ENCODE data around the gene AMPD3.

Gene AMPD3

DNA sequence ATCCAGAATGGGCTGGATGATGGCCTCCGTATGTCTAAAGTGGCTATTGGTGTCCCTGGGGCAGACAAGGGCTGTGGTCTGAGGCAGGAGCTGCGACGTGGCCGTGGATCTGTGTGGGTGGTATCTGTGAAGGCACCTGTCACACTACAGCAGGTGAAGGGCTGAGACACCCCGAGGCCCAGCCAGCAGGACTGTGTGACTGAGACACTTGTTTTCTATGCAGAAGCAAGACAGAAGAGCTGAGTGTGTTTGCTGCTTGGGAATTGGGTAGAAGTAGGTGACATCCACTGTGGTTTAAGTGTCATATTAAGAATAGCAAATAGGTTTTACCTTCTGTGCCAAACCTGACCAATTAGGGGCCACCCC lies 35.0 kb downstream of the AMPD3 start:
- no peak for TF ChIP-seq RAD21 (IDR thresholded peaks at IDR 0.05; ENCODE audit: low read depth)
- no peak for TF ChIP-seq ZBTB7A (IDR thresholded peaks at IDR 0.05; ENCODE audit: low read depth)
- TF ChIP-seq TCF12 (IDR thresholded peaks at IDR 0.05; ENCODE audit: low read depth): no peak
- no peak for TF ChIP-seq EGR1 (IDR thresholded peaks at IDR 0.05)
- TF ChIP-seq, protein P1, sequence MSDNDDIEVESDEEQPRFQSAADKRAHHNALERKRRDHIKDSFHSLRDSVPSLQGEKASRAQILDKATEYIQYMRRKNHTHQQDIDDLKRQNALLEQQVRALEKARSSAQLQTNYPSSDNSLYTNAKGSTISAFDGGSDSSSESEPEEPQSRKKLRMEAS (IDR thresholded peaks at IDR 0.05): no peak
- no peak for TF ChIP-seq CREB1 (IDR thresholded peaks at IDR 0.05; ENCODE audit: low read depth)
- TF ChIP-seq TAF1 (IDR thresholded peaks at IDR 0.05; ENCODE audit: low read depth): no peak
- TF ChIP-seq YY1 (IDR thresholded peaks at IDR 0.05; ENCODE audit: low read depth): no peak
- TF ChIP-seq, protein P2, sequence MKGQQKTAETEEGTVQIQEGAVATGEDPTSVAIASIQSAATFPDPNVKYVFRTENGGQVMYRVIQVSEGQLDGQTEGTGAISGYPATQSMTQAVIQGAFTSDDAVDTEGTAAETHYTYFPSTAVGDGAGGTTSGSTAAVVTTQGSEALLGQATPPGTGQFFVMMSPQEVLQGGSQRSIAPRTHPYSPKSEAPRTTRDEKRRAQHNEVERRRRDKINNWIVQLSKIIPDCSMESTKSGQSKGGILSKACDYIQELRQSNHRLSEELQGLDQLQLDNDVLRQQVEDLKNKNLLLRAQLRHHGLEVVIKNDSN (IDR thresholded peaks at IDR 0.05): no peak
- TF ChIP-seq, protein P3, sequence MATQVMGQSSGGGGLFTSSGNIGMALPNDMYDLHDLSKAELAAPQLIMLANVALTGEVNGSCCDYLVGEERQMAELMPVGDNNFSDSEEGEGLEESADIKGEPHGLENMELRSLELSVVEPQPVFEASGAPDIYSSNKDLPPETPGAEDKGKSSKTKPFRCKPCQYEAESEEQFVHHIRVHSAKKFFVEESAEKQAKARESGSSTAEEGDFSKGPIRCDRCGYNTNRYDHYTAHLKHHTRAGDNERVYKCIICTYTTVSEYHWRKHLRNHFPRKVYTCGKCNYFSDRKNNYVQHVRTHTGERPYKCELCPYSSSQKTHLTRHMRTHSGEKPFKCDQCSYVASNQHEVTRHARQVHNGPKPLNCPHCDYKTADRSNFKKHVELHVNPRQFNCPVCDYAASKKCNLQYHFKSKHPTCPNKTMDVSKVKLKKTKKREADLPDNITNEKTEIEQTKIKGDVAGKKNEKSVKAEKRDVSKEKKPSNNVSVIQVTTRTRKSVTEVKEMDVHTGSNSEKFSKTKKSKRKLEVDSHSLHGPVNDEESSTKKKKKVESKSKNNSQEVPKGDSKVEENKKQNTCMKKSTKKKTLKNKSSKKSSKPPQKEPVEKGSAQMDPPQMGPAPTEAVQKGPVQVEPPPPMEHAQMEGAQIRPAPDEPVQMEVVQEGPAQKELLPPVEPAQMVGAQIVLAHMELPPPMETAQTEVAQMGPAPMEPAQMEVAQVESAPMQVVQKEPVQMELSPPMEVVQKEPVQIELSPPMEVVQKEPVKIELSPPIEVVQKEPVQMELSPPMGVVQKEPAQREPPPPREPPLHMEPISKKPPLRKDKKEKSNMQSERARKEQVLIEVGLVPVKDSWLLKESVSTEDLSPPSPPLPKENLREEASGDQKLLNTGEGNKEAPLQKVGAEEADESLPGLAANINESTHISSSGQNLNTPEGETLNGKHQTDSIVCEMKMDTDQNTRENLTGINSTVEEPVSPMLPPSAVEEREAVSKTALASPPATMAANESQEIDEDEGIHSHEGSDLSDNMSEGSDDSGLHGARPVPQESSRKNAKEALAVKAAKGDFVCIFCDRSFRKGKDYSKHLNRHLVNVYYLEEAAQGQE (IDR thresholded peaks at IDR 0.05; ENCODE audit: low read depth): no peak
- no peak for TF ChIP-seq TEAD4 (IDR thresholded peaks at IDR 0.05)
- no peak for TF ChIP-seq CEBPB (IDR thresholded peaks at IDR 0.05)
- no peak for TF ChIP-seq NFIC (IDR thresholded peaks at IDR 0.05)
- TF ChIP-seq FOXM1 (IDR thresholded peaks at IDR 0.05; ENCODE audit: borderline replicate concordance, low read depth): no peak

DNA sequence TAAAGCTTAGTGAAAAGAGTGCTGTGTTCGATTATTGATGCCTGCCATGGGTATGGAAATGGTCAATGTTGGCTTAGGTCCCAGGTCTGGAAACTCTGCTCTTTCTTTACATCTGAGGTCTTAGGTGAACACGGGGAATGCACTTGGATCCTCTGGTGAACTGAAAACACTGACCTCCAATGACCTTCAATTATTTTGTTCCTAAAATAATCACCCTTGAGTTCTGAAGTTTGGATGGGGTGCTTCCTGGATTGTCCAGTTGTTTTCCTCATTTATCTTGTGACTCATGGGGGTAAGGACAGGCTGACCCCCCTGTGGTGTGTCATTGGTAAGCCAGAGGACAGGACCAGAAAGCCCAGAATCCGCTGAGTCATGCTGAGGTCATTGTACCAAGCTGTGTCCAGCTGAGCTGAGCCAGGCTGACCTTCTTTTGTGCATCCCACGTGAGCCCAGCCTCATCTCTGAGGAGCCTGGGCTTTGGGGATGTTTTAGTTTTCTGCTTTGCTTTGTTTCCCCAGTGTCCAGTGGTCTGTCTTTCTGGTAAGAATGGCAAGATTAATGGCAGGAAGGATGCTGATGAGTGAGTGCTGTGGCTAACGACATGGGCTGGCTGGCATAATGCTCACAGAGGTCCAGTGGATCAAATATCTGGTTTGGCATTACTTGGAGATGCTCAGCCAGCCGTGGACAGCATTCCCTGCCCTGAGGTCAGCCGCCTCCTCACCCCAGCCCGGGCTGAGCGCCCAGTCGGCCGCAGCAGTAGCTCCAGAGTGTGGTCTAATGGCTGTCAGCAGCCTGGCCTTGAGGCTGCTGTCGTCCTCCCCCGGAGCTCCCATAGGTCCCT lies 35.6 kb downstream of the AMPD3 start:
- TF ChIP-seq TCF12 (IDR thresholded peaks at IDR 0.05; ENCODE audit: low read depth): peak; percentile 88
- peak; percentile 58 for TF ChIP-seq TEAD4 (IDR thresholded peaks at IDR 0.05)
- peak; percentile 85 for TF ChIP-seq EP300 (IDR thresholded peaks at IDR 0.05; ENCODE audit: borderline replicate concordance)
- TF ChIP-seq RAD21 (IDR thresholded peaks at IDR 0.05; ENCODE audit: low read depth): no peak
- TF ChIP-seq CREB1 (IDR thresholded peaks at IDR 0.05; ENCODE audit: low read depth): 0 out of 2 replicates have a peak, but pooled peaks have one; percentile 46
- TF ChIP-seq FOXM1 (IDR thresholded peaks at IDR 0.05; ENCODE audit: borderline replicate concordance, low read depth): peak; percentile 81; the same call in 1 of the 2 replicates
- TF ChIP-seq ZBTB7A (IDR thresholded peaks at IDR 0.05; ENCODE audit: low read depth): no peak
- TF ChIP-seq, protein P2 (IDR thresholded peaks at IDR 0.05): peak; percentile 79
- TF ChIP-seq, protein P3 (IDR thresholded peaks at IDR 0.05; ENCODE audit: low read depth): no peak
- no peak for TF ChIP-seq TAF1 (IDR thresholded peaks at IDR 0.05; ENCODE audit: low read depth)
- TF ChIP-seq, protein P1 (IDR thresholded peaks at IDR 0.05): no peak; the same call in 1 of the 2 replicates
- TF ChIP-seq YY1 (IDR thresholded peaks at IDR 0.05; ENCODE audit: low read depth): peak; percentile 60
- peak; percentile 59 for TF ChIP-seq EGR1 (IDR thresholded peaks at IDR 0.05)
- TF ChIP-seq NFIC (IDR thresholded peaks at IDR 0.05): peak; percentile 70
- no peak for TF ChIP-seq CEBPB (IDR thresholded peaks at IDR 0.05)

DNA sequence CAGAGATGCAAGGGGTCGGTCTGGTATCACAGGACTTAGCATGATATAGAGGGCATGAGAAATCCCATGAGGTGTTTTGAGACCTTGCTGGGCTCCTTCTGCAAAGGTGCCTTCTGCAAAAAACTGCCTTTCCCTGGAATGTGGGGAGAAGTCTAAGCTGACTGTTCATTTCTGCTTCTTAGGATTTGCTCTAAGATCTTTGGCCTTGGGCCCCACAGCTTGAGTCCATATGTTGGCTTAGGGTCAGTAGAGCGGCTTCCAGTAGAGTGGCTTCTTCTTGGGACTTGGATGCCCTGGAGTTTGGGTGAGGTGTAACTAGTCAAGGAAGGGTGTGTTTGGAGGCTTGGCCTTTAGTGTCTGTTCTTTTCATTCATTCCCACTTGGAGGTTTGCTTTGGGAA lies 37.0 kb downstream of the AMPD3 start:
- TF ChIP-seq FOXM1 (IDR thresholded peaks at IDR 0.05; ENCODE audit: borderline replicate concordance, low read depth): no peak

DNA sequence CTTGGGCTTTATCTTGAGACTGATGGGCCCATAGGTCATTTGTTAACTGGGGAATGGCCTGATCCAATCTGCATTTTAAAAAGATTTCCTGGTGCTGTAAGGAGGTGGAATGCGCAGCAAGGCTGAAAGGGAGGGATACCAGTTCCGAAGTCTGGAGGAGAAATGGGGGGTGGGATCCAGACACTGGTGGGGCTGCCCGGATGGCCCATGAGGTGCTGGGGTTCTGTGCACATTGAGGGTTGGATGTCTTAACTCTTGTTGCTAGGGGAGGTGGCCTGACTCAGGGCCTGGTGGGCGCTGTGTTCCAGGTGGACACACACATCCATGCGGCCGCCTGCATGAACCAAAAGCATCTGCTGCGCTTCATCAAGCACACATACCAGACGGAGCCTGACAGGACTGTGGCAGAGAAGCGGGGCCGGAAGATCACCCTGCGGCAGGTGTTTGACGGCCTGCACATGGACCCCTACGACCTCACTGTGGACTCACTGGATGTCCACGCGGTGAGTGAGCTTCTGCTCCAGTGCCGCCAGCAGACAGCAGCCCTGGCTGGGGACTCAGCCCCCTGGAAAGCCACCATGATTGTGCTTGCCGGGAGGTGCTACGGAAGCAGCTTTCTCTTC lies 38.1 kb downstream of the AMPD3 start:
- TF ChIP-seq TAF1 (IDR thresholded peaks at IDR 0.05; ENCODE audit: low read depth) (no peak), YY1 (IDR thresholded peaks at IDR 0.05; ENCODE audit: low read depth) (no peak), ZBTB7A (IDR thresholded peaks at IDR 0.05; ENCODE audit: low read depth) (no peak), EP300 (IDR thresholded peaks at IDR 0.05; ENCODE audit: borderline replicate concordance) (no peak), EGR1 (IDR thresholded peaks at IDR 0.05) (no peak), TCF12 (IDR thresholded peaks at IDR 0.05; ENCODE audit: low read depth) (no peak), NFIC (IDR thresholded peaks at IDR 0.05) (no peak), RAD21 (IDR thresholded peaks at IDR 0.05; ENCODE audit: low read depth) (no peak), TEAD4 (IDR thresholded peaks at IDR 0.05) (no peak), CEBPB (IDR thresholded peaks at IDR 0.05) (no peak)
- TF ChIP-seq, protein P3 (IDR thresholded peaks at IDR 0.05; ENCODE audit: low read depth): no peak
- TF ChIP-seq, protein P2 (IDR thresholded peaks at IDR 0.05): no peak
- TF ChIP-seq, protein P1 (IDR thresholded peaks at IDR 0.05): no peak
